GM21447 (cell line): ENCODE data around the gene RSAD1.
A peak's percentile ranks its signal among the peaks of the same experiment; 100 is the strongest.

Experiments used
- ATAC-seq: cut with Tn5 transposase; IDR thresholded peaks from one replicate; pipeline ENCODE4 v1.9.1; 2021; ENCODE audit not compliant: unreplicated experiment

The RSAD1 gene

DNA sequence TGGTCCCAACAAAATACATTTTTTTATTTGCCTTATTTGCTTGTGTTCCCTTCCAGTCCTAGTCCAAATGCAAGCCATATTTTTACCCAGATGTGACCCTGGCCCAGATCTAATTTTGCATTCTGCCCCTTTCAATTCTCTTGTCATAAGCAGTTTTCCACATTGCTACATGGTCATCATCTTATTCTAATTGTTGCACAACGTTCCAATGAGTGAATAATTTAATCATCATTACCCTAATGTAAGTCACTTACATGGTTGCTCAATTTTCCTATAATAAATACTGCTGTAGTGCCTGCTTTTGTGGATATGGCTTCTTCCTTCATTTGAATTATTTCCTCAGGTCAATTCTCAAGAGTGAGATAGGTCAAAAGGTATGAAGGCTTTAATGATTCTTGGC is 12.8 kb downstream of the RSAD1 start:
- ATAC-seq, result no peak

DNA sequence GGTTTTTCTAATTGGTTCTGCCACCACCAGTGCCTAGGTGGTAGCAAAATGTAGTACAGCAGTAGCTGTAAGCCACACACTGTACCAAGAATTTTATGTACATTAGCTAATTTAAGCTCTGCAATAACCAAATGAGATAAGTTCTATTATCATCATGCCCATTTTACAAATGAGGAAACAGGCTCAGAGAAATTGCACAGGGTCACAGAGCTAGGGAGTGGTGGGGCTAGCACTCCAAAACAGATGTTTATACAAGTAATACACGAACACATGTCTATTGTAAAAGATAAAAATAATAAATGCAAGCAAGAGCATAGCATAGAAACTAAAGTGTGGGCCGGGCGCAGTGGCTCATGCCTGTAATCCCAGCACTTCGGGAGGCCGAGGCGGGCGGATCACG is 13.6 kb downstream of the RSAD1 start:
- ATAC-seq, result no peak

DNA sequence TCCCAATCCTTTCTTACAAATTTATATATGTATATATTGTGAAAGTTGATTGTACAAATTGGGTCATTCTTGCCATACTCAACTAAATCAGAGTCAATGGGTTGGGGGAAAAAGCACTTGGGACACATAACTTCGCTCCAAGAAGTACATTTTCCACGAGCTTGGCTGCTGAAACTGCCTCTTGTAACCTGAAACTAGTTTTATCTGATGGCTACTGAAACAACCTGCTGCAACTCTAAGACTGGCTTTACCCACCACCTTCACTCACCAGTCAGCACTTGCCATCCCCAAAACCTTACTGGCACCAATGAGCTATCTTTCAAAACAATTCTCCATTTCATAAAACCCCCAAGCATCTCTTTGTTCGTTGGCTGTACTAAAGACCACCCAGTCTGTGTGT is 15.1 kb downstream of the RSAD1 start:
- ATAC-seq, result no peak

DNA sequence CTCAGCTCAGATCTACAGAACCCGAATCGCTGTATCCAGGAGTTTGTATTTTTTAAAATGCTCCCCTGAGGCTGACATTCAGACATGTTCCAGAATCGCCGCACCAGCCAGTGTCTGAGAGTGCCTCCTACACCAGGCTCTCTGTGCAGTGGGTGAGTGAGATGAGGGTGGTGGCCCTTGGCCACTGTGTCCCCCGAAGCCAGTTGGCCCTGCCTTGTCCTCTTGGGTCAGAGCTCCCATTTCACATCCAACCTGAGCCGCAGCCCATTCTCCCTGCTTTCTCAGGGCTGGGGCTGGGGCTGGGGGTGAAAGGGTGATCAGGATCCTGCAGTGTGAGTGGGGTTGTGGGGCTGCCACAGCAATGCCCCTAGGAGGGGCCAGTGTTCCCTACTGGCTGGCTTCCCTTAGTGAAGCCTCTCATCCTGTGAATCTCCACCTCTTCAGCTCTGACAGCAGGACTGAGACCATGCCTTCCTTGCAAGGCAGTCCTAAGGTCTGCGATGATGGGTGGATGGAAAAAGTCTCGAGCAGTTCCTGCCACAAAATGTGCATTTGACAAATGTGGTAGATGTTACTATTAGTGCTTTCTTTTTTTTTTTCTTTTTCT is 16.7 kb downstream of the RSAD1 start:
- ATAC-seq, result no peak

DNA sequence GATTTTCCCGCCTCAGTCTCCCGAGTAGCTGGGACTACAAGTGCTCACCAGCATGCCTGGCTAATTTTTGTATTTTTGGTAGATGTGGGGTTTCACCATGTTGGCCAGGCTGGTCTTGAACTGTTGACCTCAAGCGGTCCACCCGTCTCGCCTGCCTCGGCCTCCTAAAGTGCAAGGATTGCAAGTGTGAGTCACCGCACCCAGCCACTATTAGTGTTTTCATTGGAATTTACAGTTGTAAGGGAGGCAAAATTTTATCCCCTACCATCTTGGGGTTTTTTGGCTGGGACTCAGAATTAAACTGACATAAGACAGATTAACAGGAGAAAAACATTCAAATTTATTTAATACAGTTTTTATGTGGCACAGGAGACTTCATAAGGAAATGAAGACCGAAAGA is 17.3 kb downstream of the RSAD1 start:
- ATAC-seq, result no peak

DNA sequence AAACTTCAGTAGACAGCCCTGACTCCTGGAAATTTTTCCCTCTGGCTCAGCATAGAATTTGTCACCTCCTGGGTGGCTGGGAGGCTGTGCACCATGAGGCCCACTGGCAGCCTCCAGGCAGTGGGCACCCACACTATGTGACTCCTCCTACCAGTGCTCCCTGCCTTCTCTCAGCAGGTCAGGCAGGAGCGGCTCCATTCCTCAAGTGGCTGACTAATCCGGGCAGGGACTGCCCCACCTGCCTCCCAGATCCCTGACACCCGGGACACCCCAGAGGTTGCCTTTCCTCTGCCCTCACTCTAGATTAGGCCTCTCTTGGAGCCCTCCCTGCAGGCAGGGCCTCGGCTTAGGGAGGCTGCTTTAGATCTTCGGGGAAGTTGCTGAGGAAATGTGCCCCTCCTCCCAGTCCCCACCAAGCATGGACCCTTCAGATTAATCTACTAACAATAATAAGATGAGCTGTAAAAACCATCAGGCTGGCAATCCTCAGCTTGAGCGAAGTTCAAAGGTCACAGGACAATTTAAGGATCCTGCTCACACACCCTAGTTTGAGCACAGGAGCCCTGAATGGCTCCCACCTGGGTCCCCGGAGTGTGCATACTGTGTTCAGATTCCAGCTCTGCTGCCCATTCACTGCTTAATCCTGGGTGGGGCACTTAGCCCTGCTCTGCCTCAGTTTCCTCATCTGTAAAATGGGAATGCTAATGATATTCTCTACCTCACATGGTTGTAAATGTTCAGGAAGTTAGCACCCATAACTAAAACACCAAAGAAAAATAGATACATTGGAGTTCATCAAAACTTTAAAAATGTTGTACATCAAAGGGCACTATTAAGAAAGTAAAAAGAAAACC is 19.6 kb downstream of the RSAD1 start:
- ATAC-seq, result no peak

DNA sequence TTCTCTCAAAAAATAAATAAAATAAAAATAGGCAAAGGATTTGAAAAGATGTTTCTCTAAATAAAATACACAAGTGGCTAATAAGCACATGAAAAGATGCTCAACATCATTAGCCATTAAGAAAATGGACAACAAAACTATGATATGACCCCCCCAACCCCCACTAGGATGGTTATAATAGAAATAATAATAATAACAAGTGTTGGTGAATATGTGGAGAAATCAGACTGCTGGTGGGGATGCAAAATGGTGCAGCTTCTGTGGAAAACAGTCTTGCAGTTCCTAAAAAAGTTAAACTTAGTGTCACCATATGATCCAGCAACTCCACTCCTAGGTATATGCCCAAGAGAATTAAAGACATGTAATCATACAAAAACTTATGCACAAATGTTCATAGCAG is 20.6 kb downstream of the RSAD1 start:
- no peak for ATAC-seq

DNA sequence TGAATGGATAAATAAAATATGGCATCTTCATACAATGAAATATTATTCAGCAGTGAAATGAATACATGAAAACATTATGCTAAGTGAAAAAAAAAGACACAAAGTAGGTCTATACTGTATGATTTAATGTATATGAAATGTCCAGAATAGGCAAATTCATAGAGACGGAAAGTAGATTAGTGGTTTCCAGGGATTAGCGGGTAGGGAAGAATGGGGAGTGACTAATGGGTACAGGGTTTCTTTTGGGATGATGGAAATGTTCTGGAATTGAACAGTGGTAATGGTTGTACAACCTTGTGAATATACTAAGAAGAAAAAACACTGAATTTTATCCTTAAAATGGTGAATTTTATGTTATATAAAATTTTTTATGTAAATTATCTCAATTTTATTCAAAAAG is 21.1 kb downstream of the RSAD1 start:
- no peak for ATAC-seq

DNA sequence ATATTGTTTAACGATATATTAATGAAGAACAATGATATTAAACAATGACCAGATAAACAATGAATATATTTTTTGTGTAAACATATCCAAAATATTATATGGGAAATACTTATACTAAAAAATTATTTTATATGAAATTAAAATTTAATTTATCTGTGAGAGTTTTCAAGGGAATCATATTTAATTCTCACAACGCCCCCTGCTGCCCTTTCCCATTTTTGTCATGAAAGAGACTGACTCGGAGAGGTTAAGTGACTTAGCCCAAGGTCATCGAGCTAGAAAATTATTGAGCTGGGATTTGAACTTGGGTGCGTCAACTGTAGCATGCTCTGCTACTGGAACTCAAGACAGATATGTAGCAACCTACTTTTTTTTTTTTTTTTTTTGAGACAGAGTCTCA is 22.4 kb downstream of the RSAD1 start:
- ATAC-seq, result no peak

DNA sequence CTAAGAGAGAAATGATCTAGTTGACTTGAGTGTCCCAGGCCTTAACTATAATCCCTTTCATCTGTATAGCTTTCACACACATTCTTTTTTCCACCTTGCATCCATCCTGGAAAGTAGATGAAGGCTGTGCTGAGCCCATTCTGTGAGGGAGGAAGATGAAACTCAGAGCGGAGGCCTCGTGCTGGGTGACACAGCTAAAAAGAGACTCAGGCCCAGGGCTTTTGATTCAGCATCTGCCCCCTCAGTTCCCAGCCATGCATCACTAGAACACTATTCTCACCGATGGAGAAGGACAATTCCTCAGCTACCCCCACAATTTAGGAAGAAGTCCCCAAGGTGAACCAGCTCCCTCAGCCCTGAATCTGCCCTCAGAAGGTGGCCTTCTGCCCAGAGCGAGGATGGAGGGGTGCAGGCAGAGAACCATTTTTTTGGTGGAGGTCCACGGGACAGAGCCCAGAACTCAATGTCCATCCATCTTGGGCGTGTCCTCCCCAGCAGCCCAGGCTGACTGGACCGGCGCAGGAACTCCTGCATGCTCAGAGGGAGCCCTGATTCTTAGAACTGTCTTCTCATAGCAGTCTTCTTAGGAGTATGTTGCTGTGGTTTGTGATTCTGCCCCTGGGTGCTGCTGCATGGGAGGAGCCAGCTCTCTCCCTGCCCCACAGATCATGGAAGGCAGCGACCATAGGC is 23.8 kb downstream of the RSAD1 start:
- ATAC-seq, result no peak

DNA sequence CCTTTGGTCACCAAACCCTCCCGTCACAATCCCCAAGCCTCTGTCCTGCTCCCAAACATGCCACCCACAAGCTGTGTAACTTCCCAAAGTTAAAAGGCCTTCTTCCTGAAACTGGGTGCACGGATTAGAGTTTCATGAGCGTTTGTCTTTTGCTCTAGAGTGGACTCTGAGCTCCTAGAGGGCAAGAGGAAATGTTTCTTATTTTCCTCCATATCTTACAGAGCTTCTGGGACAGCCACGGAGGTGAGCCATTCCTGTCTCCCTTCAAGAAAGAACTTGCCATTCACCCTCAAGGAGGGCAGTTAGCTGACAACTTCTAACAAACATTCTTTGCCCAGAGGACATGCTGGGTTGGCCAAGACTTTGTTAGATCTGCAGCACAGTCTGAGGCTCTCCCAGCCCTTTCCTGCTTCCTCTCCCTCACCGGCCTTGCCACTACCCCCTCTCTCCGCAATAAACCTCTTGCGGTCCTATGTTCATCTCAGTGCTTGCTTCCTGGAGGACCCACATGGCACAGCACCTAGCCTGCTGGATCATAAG is 27.0 kb downstream of the RSAD1 start:
- ATAC-seq, result no peak

DNA sequence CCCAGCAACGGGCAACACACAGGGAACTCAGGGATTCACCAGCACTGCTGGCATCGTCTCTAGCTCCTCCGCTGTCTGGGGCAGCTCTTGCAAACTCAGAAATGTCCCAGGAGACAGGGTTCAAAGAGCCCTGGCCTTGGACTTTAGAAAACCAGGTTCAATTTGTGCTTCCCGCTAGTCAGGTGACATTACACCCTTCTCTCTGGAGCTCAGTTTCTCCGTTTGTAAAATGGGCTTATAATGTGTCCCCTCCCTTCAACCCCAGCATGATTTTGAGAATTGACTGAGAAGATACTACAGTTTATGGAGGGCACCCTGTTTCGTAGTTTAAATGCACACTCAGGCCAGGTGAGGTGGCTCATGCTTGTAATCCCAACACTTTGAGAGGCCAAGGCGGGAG is 27.6 kb downstream of the RSAD1 start:
- ATAC-seq, result no peak

DNA sequence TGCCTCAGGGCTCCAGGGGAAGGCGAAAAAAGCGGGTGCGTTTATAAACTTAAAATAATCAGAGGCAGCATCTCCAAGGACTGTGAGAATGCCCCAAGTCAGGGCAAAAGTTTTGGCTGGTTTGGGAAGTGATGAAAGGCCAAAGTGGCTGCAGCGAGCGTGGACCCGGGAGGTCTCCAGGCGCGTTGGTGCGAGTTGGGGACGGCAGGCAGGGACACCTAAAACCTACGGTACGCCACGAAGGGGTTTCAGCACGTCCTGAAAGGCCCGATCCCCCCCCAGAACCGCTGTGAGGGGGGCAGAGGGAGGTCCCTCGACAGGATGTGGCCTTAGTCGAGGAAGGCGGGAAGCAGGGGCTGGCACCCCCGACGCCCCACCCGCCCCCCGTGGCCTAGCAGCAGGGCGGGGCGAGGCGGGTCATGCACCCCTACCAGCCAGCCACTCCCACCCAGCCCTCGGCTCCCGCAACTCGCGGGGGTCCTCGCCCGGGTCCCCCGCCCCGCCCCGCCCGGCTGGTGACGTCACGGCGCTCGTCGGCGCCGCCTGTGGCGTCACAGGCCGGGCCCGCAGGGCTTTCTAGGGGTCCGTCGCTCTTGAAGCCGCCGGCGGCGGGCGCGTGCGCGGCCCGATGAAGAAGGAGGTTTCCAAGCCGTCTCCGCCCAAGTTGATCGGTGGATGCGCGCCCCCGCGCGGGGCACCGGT is 29.4 kb downstream of the RSAD1 start, which contains the start of gene MYCBPAP:
MYCBPAP (plus strand) TSS at position 569 of the 702 bp plus-strand sequence. CDS start 236 bp downstream, outside the sequence.
- no peak for ATAC-seq

DNA sequence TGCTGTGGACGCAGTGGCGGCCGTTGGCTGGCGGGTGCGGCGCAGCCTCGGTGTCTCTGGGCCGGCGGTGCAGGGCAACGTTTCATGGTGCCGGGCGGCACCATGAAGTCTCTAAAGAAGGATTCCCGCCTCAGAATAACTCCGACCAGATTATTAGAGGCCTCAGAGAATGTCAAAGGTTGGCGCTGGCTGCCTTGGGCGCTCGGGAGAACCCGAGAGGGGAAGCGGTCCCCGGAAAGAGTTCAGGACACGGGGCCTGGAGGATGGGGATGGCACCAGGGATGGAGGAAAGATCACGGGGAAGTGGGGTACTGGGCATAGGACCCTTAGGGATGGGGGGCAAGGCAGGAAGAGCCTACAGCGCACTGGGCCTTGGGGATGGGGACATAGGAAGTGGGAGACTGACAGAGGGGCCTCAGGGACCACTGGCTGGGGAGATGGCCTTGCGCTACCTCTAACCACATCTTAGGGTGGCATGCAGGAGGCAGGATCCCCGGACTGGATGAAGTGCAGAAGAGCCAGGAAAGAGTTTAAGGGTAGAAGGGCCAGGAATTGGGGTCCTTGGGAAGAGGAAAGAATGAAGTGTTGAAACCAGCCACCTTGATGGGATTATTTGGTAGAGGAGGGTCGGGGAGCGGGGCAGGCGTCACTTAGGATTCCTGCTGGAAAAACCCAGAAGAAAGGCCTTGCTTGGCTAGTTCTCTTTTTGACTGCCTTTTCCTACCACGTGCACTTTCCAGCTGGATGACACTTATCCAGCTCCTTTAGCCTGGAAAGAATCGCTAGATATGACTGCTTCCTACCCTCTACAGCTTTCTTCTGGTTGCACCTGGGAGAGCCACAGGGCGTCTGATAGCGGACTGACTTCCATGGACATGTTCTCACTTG is 30.2 kb downstream of the RSAD1 start:
- no peak for ATAC-seq

DNA sequence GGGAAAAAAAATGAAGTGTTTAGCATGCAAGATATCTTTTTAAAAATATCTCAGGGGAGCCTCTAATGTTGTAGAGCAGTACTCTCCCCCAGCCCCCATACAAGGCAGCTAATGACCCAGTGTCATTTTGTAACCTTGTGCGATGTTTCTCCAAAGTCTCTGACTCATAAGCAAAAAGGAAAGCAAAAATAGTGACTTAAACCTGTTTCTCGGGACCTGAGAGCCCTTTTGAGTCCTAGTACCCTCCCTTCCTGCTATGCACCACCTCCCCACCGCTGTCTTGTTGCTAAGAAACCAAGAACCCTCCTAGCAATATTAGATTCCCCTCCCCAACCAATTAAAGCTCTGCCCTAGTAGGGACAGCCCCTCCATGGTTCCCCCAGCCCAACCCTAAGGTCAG is 32.4 kb downstream of the RSAD1 start:
- ATAC-seq, result peak; percentile 87

DNA sequence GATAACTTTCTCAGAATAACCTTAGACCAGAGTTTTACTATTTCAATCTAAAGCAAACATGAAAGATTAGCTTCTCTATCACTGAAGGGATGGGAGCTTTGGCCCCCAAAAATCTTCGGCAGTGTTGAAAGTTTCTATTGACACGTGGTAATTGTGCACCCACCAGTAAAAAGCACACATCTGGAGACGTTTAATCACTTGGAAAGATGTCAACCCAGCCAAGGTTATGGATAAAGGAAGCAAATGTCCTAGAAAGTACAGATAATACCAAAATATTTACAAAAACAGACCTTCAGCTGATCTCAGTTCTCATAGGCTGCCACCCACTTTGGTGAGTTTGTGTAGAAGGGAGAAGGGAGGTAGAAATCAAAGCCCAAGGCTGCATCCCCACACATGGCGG is 34.8 kb downstream of the RSAD1 start:
- ATAC-seq, result no peak

DNA sequence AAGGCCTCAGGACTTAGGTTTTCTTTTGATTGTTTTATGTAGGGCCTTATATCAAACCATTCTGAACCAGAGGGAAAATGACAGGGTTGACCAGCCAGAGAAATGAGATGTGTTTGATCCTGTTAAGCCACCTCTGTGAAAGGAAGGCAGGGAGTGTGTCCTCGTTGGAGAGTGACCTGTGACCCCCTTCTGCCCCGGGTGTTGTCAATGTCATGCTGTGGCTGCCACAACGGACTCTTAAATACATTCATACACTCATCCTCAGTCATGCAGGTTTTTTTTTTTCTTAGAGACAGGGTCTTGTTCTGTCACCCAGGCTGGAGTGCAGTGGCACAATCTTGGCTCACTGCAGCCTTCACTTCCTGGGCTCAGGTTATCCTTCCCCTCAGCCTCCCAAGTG is 35.7 kb downstream of the RSAD1 start:
- ATAC-seq, result no peak

DNA sequence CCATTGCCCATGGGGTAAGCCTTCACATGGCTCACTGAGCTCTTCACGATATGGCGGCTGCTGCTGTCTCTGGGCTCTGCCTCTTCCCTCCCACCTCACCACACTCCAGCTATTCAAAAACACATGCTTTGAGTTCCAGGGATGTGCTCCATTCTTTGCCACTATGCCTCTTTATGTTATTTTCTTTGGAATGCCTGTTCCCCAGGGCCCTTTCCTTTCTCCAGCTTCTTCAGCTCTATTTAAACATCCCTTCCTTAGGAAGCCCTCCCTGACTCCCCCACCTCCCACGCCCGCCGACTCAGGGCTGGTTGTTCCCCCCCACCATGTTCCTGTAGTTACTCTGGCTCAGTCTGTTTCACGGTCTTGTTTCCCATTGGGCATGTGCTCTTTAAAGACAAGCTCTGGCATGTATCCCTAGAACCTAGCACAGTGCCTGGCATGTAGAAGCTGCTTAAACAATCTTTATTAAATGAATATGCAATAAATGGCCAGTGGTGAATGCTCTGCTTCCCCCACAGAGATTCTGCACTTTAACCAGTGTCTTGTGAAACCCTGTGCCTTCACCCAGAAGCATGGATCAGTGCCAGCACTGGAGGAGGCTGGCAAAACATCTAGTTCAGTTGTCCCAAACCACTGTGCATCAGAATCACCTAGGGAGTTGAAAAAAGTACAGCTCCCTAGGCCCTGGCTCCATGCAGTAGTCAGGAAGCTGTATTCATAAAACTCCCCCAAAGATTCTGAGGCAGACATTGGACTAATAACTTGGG is 36.5 kb downstream of the RSAD1 start:
- no peak for ATAC-seq

DNA sequence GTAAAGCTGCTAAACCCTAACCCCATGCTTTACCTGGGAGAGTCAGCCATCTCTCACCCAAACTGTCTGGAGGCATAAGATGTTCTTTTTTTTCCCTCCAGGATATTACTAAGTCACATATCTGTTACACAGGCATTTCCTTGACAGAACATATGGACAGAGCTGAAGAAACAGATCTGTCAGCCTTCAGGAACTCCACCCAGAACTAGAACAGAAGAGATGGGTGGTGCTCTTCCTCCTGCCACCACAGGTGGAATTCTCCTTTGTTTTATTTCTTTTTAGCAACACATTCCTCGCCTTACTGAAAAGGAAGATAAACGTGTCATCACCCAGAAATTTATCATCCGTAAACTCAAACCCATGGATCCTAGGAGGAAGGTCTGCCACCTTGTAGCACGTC is 38.4 kb downstream of the RSAD1 start:
- ATAC-seq, result no peak
